Measurements from ENCODE around the gene PLEKHN1.
"Not testable (repeated sequence)": the region's sequence is repeated elsewhere in the genome, so short reads cannot be mapped to it uniquely, and the experiment has no call there.

DNA sequence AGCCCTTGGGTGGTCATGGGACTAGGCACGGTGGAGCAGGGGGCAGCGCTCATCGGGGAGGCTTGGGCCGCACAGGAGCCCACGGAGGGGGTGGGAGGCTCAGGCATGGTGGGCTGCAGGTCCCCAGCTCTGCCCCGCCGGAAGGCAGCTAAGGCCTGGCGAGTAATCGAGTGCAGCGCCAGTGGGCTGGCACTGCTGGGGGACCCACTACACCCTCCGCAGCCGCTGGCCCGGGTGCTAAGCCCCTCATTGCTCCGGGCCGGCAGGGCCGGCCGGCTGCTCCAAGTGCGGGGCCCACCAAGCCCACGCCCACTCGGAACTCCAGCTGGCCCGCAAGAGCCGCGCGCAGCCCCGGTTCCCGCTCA, 52.0 kb downstream of the PLEKHN1 start:
- not testable (repeated sequence) for TF ChIP-seq EZH2 (IDR thresholded peaks at IDR 0.05; ENCODE audit: insufficient read depth, poor library complexity, severe bottlenecking); EZH2phosphoT487 (IDR thresholded peaks at IDR 0.05; ENCODE audit: insufficient read depth, low read depth)
